Endothelial cell of umbilical vein (primary cell): ENCODE measurements around the gene LHCGR. TPM values are rescaled to one million over a fixed set of nuclear protein-coding genes. Genes with fewer than 3 reads are reported as not detected.

ENCODE experiments used
- BruUV-seq: library from RNA; stranded (reverse); fragments of 400-500 nt; replicated peaks from 2 replicates; lab custom pipeline; 2021; lab: Mats Ljungman, UMichigan
- CTCF ChIA-PET: fragments of 300-600, 350-600 bp; sonication (Branson Sonifier 250); formaldehyde crosslinking; loops from one replicate; lab custom pipeline; 2021; ENCODE audit warnings: antibody characterized with exemption, inconsistent platforms; lab: Charles Lee
- POLR2A ChIA-PET: fragments of 300-600, 350-600 bp; sonication (Branson Sonifier 250); formaldehyde crosslinking; loops from one replicate; lab custom pipeline; 2021; ENCODE audit warnings: antibody characterized with exemption, inconsistent platforms; lab: Charles Lee
- DNase-seq: peaks from one replicate; pipeline ENCODE4 v3.0.0-alpha.2; 2011; ENCODE audit warnings: low read depth, low spot score
- FAIRE-seq: peaks from 2 replicates; lab custom pipeline; 2011; peaks lifted over from hg19 to GRCh38; lab: Jason Lieb, UNC
- H2AFZ ChIP-seq: 2 replicates; pipeline ENCODE4 v1.6.0; 2012; ENCODE audit warnings: low read depth, low read length, control low read depth, inconsistent platforms
- H3K27ac ChIP-seq: 2 replicates; pipeline ENCODE4 v1.5.1; 2011; ENCODE audit warnings: low read depth, mild to moderate bottlenecking, control low read depth, low read length, moderate library complexity; ENCODE audit not compliant: insufficient read depth
- H3K27me3 ChIP-seq, 2 experiments: 2 replicates each; pipeline versions ENCODE4 v1.6.0 to v1.6.1; 2011; ENCODE audit warnings: low read length in 2 of 2, mixed read lengths in 1 of 2; ENCODE audit not compliant: control insufficient read depth in 2 of 2, insufficient read depth in 2 of 2
- H3K36me3 ChIP-seq, 2 experiments: 2 replicates in 1 of 2; 3 replicates in 1 of 2; pipeline ENCODE4 v1.5.1; 2011; ENCODE audit warnings: low read length in 2 of 2, mild to moderate bottlenecking in 1 of 2, moderate library complexity in 1 of 2; ENCODE audit not compliant: control insufficient read depth in 2 of 2, insufficient read depth in 2 of 2; ENCODE audit errors: extremely low read depth in 1 of 2
- H3K4me1 ChIP-seq: 3 replicates; pipeline ENCODE4 v1.5.1; 2011; ENCODE audit warnings: mild to moderate bottlenecking, low read length; ENCODE audit not compliant: control insufficient read depth, insufficient read depth; ENCODE audit errors: extremely low read depth
- H3K4me2 ChIP-seq: 2 replicates; pipeline ENCODE4 v1.6.1; 2011; ENCODE audit warnings: low read length, control low read depth, mixed read lengths; ENCODE audit not compliant: insufficient read depth
- H3K4me3 ChIP-seq, 3 experiments: fragments of 200-600 bp in 1 of 3; sonication (generic), shearing (Covaris generic) in 1 of 3; replicated peaks in 1 of 3; 2 replicates each; pipeline ENCODE4 v1.5.1; 2011 to 2016; ENCODE audit warnings: control low read depth in 3 of 3, low read length in 3 of 3, mild to moderate bottlenecking in 2 of 3, inconsistent platforms in 1 of 3, low read depth in 1 of 3, moderate library complexity in 1 of 3; ENCODE audit not compliant: insufficient read depth in 1 of 3
- H3K79me2 ChIP-seq: 2 replicates; pipeline ENCODE4 v1.6.0; 2012; ENCODE audit warnings: low read length, inconsistent platforms; ENCODE audit not compliant: control insufficient read depth, insufficient read depth
- H3K9ac ChIP-seq: replicated peaks from 2 replicates; pipeline ENCODE3; 2011; ENCODE audit warnings: low read length, control low read depth; ENCODE audit not compliant: insufficient read depth; ENCODE audit errors: extremely low read depth
- H3K9me1 ChIP-seq: replicated peaks from 3 replicates; pipeline ENCODE4 v1.6.0; 2011; ENCODE audit warnings: mild to moderate bottlenecking, low read length; ENCODE audit not compliant: control insufficient read depth, insufficient read depth; ENCODE audit errors: extremely low read depth
- H3K9me3 ChIP-seq: replicated peaks from 2 replicates; pipeline ENCODE4 v1.5.1; 2012; ENCODE audit warnings: low read length, inconsistent platforms; ENCODE audit not compliant: control insufficient read depth, insufficient read depth
- H4K20me1 ChIP-seq: replicated peaks from 2 replicates; pipeline ENCODE3; 2011; ENCODE audit warnings: mild to moderate bottlenecking, low read length; ENCODE audit not compliant: control insufficient read depth, insufficient read depth; ENCODE audit errors: extremely low read depth
- EZH2 ChIP-seq: IDR thresholded peaks from 2 replicates; pipeline ENCODE4 v1.6.1; 2012; ENCODE audit warnings: borderline replicate concordance, low read depth, mild to moderate bottlenecking, moderate library complexity, low read length, inconsistent platforms; ENCODE audit not compliant: severe bottlenecking
- FOS ChIP-seq: IDR thresholded peaks from 2 replicates; pipeline ENCODE4 v1.6.1; 2011; ENCODE audit warnings: mild to moderate bottlenecking, low read length, moderate library complexity, borderline replicate concordance; ENCODE audit not compliant: insufficient read depth
- GATA2 ChIP-seq: IDR thresholded peaks from 2 replicates; pipeline ENCODE4 v1.7.0; 2011; ENCODE audit warnings: low read depth, mild to moderate bottlenecking, moderate library complexity, mixed read lengths, low read length; ENCODE audit not compliant: insufficient read length, insufficient read depth
- JUN ChIP-seq: IDR thresholded peaks from 2 replicates; pipeline ENCODE4 v1.6.1; 2011; ENCODE audit warnings: borderline replicate concordance, low read depth; ENCODE audit not compliant: insufficient read length, insufficient read depth
- MYC ChIP-seq: IDR thresholded peaks from one replicate; pipeline ENCODE4 v1.6.1; 2011; ENCODE audit warnings: mild to moderate bottlenecking, low read depth, low read length
- POLR2A ChIP-seq: IDR thresholded peaks from 2 replicates; pipeline ENCODE4 v1.6.1; 2012; ENCODE audit warnings: low read depth, mild to moderate bottlenecking, control low read depth, low read length
- POLR2AphosphoS5 ChIP-seq: IDR thresholded peaks from 2 replicates; pipeline ENCODE4 v1.6.1; 2012; ENCODE audit warnings: low read depth, mild to moderate bottlenecking, control low read depth, low read length, moderate library complexity; ENCODE audit not compliant: insufficient read depth
- dilution Hi-C: fragments of 300-500 bp; cut with MboI; formaldehyde crosslinking; loops from one replicate; pipeline ENCODE4 v1.15.0; 2019; ENCODE audit warnings: low sequenced_read_pairs; ENCODE audit not compliant: extremely low pct_ligation_motif_present
- intact Hi-C: fragments of 100-400 bp; cut with micrococcal nuclease; formaldehyde crosslinking; loops from one replicate; pipeline ENCODE4 v1.10.0; 2022
- polyA plus RNA-seq, 4 experiments: library from polyadenylated mRNA; depleted of rRNA in 3 of 4; stranded (reverse) in 3 of 4; unstranded in 1 of 4; fragments of >200 nt; gene quantifications; 2 replicates each; pipeline versions ENCODE4 v1.2.1 to v1.2.3, GENCODE V29; 2011 to 2012; ENCODE audit warnings: missing spikeins in 1 of 4
- total RNA-seq: library from RNA; stranded (reverse); gene quantifications from 2 replicates; pipeline ENCODE4 v1.2.3, GENCODE V29; 2021
- TF ChIP-seq, protein P1 (sequence below): IDR thresholded peaks from 2 replicates; pipeline ENCODE4 v1.6.1; 2011; ENCODE audit not compliant: insufficient read depth, insufficient read length
- TF ChIP-seq, protein P2 (sequence below), 2 donors: IDR thresholded peaks; 1 replicate in 1 of 2; 2 replicates in 1 of 2; pipeline ENCODE4 v1.5.1; 2011; ENCODE audit warnings: low read length in 2 of 2, mild to moderate bottlenecking in 2 of 2, moderate library complexity in 2 of 2, control low read depth in 1 of 2, inconsistent platforms in 1 of 2, low read depth in 1 of 2; ENCODE audit not compliant: insufficient read depth in 1 of 2; ENCODE audit errors: extremely low read depth in 1 of 2

Gene LHCGR
- total and polyA plus RNA-seq, 2 donors (not counting 3 experiments of a cell fraction or from before 2014, with no cell fraction given), result not detected

DNA sequence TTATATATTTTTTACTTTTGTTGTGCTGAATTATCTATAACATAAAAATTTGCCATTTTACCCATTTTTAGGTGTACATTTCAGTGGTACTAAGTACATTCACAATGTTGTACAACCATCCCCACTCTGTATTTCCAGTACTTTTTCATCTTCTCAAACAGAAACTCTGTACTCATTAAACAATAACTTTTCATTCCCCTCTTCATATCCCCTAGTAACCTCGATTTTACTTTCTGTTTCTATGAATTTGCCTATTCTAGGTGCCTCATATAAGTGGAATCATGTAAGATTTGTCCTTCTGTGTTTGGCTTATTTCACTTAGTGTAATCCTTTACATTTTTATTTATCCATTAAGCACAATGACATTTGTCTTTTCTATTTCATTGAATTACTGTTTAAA is 86.5 kb downstream of the LHCGR start:
- no peaks in the 10 kb centered on the region for H3K9me3 ChIP-seq
- H3K36me3 ChIP-seq, result no peaks in the 10 kb centered on the region
- H3K4me3 ChIP-seq, result no peak overlapping the region
- no peaks in the 10 kb centered on the region for H4K20me1 ChIP-seq
- no peaks in the 10 kb centered on the region for H3K27me3 ChIP-seq
- H3K4me1 ChIP-seq, result no peaks in the 10 kb centered on the region
- H3K9me1 ChIP-seq, result no peaks in the 10 kb centered on the region
- H3K4me2 ChIP-seq, result no peak overlapping the region
- H3K27ac ChIP-seq, result no peak overlapping the region
- ChIA-PET CTCF (no interaction called here), POLR2A (no interaction called here)
- TF ChIP-seq POLR2A (no peak), EZH2 (no peak), POLR2AphosphoS5 (no peak), GATA2 (no peak), JUN (no peak), FOS (no peak), MYC (no peak)
- TF ChIP-seq, protein P1, sequence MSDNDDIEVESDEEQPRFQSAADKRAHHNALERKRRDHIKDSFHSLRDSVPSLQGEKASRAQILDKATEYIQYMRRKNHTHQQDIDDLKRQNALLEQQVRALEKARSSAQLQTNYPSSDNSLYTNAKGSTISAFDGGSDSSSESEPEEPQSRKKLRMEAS, result no peak
- TF ChIP-seq, protein P2, sequence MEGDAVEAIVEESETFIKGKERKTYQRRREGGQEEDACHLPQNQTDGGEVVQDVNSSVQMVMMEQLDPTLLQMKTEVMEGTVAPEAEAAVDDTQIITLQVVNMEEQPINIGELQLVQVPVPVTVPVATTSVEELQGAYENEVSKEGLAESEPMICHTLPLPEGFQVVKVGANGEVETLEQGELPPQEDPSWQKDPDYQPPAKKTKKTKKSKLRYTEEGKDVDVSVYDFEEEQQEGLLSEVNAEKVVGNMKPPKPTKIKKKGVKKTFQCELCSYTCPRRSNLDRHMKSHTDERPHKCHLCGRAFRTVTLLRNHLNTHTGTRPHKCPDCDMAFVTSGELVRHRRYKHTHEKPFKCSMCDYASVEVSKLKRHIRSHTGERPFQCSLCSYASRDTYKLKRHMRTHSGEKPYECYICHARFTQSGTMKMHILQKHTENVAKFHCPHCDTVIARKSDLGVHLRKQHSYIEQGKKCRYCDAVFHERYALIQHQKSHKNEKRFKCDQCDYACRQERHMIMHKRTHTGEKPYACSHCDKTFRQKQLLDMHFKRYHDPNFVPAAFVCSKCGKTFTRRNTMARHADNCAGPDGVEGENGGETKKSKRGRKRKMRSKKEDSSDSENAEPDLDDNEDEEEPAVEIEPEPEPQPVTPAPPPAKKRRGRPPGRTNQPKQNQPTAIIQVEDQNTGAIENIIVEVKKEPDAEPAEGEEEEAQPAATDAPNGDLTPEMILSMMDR (IDR thresholded peaks at IDR 0.05; ENCODE audit: extremely low read depth in 1 of 2, insufficient read depth in 1 of 2, low read depth in 1 of 2, low read length in 2 of 2), result no peak
- no TSS peak for BruUV-seq
- no peak overlapping the region for H2AFZ ChIP-seq
- dilution Hi-C loops, result no loop called here
- DNase-seq (no peak), FAIRE-seq (no peak)
- no peak overlapping the region for H3K9ac ChIP-seq
- intact Hi-C loops, result no loop called here
- H3K79me2 ChIP-seq, result no peaks in the 10 kb centered on the region
